ENCODE data around the gene FBXL17.
"Not testable (repeated sequence)": the region's sequence is repeated elsewhere in the genome, so short reads cannot be mapped to it uniquely, and the experiment has no call there.

FBXL17 gene

DNA sequence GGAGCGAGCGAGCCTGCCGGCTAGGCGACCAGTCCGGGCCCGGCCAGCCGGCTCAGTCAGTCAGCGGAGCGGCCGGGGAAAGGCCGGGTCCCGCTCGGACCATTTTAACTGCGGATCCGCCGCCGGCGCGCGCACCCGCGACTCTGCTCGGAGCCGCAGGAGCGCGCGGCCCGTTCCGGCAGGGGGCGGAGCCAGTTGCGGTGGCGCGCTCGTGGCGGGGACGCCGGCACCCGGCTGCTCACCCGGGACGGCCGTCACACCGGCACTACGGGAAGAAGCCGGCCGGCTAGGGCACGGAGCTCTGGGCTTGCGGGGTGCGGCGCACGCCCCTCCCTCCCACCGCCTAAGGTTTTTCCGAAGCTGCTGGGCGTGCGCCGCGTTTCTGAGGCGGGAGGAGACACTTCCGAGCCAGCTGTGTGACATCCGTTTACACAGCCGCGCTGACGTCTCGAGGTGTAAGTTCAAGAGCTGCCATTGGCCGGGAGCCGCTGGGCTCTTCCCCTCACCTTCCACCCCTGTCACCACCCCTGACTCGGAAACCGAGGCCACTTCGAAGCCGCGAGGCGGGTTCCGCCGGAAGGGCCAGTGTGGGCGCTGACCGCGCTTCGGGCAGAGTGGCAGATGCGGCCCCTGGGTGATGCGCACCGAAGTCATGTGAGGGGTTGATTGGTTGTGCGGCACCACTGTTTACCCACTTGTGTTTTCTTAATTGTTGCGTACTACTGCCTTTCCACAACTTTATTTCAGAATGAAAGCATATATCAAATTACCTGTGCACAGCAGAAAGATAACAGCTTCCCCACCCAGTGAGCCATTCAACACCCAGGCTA lies at the start of gene FBXL17:
TSS of gene FBXL17 (minus strand) at position 145 of the 830 bp plus-strand sequence.
- in situ Hi-C loops (cut with HindIII; ENCODE audit: low sequenced_read_pairs), result no loop called here

DNA sequence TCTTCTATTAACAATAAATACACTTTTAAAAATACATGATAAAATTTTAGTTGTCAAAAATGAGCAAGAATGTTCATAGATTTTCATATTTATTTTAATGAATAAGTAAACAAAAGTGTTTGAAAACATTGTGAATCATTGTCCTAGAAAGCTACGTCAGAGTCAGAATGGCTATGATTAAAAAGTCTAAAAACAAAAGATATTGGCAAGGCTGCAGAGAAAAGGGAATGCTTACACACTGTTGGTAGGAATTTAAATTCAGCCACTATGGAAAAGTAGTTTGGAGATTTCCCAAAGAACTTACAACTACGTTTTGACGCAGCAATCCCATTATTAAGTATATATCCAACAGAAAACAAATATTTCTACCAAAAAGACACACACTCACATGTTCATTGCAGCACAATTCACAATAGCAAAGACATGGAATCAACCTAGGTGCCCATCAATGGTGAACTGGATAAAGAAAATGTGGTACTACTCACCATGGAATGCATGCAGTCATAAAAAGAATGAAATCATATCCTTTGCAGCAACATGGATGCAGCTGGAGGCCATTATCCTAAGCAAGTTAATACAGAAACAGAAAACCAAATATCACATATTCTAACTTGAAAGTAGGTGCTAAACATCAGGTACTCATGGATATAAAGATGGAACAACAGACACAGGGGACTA lies 49.2 kb upstream of the FBXL17 start:
- in situ Hi-C loops (cut with HindIII; ENCODE audit: low sequenced_read_pairs), result no loop called here

DNA sequence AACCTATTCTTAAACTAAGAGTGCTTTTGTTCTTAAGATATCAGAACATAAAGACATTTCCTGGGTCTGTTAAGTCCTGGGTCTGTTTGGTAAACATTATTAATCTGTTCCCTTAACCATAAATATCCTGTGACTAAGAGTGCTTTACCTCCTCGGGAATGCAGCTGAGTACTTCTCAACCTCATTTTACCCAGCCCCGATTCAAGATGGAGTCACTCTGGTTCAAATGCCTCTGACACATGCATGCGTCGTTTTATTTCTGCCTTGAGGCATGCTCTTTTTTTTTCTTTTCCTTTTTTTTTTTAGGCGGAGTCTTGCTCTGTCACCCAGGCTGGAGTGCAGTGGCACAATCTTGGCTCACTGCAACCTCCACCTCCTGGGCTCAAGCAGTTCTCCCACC lies 39.8 kb upstream of the FBXL17 start:
- in situ Hi-C loops (cut with HindIII; ENCODE audit: low sequenced_read_pairs), result no loop called here

DNA sequence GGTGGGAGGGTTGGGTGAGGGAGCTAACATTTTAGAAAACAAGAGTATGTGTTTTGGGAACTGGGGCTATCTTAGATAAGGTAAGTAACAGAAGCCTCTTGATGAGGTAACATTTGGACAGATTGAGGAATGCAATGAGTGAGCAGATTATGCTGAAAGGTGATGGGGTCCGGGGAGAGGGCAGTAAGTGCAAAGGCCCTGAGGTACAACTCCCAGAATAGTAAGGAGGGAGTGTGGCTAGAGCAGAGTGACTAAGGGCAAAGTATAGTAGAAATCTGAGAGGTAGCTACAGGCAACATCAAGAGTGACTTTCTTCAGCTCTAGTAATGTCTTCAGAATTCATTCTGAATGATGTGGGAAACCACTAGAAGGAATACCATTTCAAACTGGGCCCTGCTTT lies 38.9 kb upstream of the FBXL17 start:
- in situ Hi-C loops (cut with HindIII; ENCODE audit: low sequenced_read_pairs), result no loop called here

DNA sequence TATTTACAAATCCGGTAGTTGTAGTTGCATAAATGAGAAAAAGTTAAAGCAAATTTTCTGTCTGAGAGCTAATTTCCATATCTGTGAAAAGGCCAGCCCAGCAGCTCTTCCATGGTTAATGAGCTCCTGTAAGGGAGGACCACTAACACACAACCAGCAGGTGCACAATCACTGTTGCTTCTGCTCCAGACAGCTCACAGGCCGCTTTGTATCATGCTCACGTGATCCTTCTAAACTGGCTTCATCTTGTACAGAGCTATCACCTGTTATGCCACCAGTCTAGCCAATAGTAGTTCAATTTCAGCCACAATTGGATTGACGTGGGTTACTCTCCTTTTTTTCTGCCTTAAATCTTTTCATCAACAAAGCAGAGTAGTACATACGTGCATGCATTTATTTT lies 38.3 kb upstream of the FBXL17 start:
- in situ Hi-C loops (cut with HindIII; ENCODE audit: low sequenced_read_pairs), result no loop called here

DNA sequence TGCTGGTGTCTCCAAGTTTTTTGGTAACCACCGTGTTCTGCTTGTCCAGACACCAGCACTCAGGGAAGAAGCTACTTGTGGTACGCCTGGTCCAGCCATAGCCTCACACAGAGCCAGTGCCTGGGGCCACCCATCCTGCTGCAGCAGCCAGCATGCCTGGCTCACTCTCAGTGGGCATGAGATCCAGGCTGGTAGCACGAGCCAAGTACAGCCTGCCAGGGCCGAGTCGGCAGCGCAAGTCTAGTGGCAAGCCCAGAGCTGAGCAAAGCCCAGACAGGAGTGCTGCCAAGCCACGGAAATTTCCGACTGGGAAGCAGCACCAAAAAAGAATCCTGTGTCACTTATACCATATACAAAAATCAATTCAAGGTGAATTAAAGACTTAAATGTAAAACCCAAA lies 36.3 kb upstream of the FBXL17 start:
- in situ Hi-C loops (cut with HindIII; ENCODE audit: low sequenced_read_pairs), result no loop called here

DNA sequence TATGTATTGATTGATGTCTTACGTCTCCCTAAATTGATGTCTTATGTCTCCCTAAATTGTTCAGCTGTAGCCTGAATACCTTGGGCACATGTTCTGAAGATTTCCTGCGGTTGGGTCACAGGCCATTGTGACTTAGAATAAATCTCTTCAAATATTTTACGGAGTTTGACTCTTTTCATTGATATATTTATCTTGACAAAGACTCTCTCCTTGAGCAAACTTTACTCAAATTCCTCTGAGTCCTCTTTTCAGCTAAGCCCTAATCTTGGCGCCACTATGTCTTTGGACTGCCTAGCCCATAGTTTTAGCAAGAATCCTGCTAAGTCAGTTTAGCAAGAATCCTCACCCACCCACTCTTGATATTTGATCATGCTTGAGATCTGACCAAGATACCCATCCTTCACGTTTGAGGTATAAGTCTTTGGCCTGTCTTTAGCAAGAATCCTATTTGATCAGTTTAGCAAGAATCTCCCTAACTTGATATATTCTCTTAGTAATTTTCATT lies 35.3 kb upstream of the FBXL17 start:
- in situ Hi-C loops (cut with HindIII; ENCODE audit: low sequenced_read_pairs), result no loop called here

DNA sequence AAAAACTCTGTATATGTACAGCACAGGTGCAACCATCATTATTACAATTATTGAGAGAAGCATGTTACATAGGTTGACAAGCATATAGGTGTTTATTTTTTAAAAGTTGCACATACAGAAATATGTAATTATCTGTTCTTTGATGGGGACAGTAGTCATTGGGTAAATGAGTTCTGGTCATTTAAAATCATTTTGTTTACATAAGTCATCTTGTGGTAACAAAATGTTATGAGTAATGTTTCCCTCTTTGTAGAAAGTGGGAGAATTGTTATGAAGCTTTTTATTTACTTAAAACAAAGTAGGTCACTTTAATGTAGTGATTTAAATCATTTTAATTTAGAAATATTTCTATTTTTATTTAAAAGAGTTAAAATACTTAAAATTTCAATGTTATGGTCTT lies 33.8 kb upstream of the FBXL17 start:
- in situ Hi-C loops (cut with HindIII; ENCODE audit: low sequenced_read_pairs), result no loop called here

DNA sequence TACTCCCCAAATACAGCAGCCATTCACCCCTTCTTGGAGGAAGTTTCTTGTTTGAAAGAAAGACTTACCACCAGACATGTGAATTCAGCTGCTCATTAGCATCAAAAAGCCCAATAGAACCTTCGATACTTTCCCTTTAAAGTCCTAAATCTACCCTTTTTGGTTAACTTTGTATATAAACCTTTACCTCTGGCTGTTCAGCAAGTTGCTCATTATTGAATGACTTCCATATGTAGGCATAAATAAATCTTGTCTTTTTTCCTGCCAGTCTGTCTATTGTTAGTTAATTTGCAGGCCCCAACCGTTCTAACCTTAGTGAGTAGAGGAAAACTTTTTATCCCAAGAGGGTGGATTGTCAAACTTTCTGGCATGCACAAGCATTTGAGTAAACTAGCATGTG lies 27.9 kb upstream of the FBXL17 start:
- in situ Hi-C loops (cut with HindIII; ENCODE audit: low sequenced_read_pairs), result no loop called here

DNA sequence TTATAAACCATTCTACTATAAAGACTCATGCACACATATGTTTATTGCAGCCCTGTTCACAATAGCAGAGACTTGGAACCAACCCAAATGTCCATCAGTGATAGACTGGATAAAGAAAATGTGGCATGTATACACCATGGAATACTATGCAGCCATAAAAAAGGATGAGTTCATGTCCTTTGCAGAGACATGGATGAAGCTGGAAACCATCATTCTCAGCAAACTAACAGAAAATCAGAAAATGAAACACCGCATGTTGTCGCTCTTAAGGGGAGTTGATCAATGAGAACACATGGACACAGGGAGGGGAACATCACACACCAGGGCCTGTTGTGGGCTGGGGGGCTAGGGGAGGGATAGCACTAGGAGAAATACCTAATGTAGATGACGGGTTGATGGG lies 23.3 kb upstream of the FBXL17 start:
- in situ Hi-C loops (cut with HindIII; ENCODE audit: low sequenced_read_pairs), result not testable (repeated sequence)

DNA sequence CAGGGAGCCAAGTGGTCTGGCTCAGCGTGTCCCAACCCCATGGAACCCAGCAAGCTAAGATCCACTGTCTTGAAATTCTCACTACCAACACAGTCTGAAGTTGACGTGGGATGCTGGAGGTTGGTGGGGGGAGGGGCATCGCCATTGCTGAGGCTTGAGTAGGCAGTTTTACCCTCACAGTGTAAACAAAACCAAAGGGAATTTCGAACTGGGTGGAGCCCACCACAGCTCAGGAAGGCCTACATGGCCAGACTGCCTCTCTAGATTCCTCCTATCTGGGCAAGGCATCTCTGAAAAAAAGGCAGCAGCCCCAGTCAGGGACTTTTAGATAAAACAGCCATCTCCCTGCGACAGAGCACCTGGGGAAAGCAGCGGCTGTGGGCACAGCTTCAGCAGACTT lies 17.1 kb upstream of the FBXL17 start:
- in situ Hi-C loops (cut with HindIII; ENCODE audit: low sequenced_read_pairs), result no loop called here

DNA sequence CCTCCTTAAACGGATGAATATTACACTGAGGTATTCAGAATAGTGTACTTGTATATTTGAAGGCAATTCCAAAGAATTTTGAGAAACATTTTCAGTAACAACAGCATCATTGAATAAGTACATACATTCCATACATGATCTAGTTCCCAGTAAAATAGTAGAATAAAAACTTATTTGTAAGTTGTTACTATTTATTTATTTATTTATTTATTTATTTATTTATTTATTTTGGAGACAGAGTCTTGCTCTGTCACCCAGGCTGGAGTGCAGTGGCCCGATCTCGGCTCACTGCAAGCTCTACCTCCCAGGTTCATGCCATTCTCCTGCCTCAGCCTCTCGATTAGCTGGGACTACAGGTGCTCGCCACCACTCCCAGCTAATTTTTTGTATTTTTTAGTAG lies 14.9 kb upstream of the FBXL17 start:
- in situ Hi-C loops (cut with HindIII; ENCODE audit: low sequenced_read_pairs), result not testable (repeated sequence)

DNA sequence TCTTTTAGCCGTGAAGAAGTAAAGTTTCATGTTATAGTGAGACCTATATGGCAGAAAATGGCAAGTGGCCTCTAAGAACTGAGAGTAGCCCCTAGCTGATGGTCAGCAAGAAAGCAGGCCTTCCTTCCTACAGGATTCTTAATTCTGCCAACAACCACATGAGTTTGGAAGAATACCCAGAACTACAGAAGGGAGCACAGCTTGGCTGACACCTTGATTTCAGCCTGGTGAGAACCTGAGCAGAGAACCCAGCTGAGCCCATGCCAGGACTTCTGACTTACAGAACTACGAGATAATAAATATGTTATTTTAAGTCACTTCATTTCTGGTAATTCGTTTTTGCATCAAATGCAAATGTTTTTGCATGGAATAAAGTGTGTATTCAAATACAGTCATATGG lies 5.9 kb upstream of the FBXL17 start:
- in situ Hi-C loops (cut with HindIII; ENCODE audit: low sequenced_read_pairs), result no loop called here

DNA sequence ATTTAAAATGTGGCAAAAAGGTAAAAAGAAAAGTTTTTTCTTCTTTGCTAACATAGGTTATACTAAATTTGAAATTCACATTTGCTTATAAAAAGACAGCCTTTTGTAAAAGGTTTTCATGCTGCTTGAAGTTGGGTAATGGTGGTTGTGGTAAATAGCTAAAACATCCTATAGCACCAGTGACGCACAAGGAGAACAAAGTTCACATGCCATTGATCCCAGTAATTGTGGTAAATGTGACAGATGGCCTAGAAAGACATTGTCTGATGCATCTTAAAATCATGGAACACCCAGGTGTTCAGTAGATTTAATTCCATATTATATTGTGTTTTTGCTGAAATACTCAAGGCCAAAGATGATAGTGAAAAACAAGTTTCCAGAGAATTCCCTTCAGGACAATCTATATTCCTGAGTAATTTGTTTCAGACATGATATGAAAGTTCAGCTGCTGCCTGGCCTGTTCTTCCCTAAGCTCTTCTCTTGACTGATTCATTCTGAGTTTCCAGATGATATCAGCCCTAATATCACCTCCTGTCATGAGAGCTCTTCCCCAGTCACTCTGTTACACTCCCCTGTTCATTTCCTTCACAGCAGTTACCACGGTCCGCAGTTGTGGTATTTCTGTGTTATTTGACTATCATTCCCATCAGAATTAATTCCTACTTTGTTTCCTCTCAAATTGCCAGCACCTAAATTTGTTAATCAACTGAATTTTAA lies 4.6 kb upstream of the FBXL17 start:
- in situ Hi-C loops (cut with HindIII; ENCODE audit: low sequenced_read_pairs), result no loop called here

DNA sequence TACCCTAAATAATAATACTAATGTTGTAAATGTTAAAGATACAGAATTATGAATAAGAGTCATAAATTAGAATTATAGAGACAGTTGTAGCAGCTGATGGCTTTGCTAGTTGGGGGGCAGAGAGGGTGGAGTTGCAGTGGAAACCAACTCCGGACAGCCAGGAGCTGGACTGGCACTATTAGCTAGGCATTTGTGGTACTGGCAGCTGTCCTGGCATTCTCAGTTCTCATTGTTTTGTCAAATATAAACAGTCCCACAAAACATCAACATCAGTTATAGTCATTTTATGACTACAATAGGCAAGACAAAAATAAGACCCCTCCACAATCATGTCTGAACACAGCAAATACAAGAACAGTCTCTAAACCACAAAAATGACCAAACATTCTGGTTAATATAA lies 2.8 kb upstream of the FBXL17 start:
- in situ Hi-C loops (cut with HindIII; ENCODE audit: low sequenced_read_pairs), result no loop called here

DNA sequence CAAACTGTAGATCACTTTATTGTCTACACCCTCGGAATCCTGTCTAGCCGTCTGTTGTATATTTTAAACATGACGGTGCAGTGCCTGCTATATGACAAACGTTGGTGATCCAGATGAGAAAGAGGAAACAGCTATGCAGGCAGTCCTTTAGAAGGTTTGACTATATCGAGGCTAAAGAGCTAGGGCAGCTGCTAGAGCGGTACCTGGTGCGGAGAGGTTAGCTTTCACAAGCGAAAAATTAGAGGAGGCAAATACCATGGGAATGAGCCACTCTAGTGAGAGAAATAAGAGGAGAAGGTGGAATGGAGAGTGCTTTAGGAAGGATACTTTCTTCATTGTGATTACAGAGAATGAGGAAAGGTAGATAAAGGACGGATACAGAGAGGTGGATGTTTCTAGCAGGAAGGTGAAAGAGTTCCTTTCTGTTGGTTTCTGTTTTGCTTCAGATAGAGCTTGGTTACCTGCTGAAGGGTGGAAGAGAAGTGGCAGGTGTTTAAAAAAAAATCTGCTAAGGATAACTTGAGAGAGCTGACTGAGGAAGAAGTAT lies 959 bp upstream of the FBXL17 start:
- in situ Hi-C loops (cut with HindIII; ENCODE audit: low sequenced_read_pairs), result no loop called here

DNA sequence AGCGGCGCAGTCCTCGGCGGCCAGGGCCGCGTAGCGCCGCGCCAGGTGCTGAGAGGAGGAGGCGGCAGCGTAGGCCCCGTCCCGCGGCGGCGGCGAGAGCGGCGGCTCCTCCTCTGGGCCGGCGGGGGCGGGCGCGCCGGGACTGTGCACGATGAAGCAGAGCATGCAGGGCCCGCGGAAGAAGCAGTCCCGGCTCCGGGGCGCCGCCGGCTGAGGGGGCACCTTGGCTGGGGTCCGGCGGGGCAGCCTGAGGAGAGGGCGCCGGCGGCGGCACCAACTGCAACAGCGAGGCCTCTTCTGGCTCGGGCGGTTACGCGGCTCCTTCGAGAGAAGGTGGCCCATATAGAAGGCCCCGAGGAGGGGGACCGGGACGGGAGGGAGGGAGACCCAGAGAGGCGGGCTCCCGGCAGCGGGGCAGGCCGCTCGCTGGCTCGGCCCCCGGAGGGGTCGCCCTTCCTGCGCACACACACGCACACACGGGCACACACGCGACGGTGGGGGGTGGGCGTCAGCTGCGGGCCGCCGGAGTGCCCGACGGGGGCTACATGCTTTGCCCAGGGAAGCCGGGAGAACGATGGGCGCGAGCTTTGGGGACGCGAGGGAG lies 446 bp downstream of the FBXL17 start:
- in situ Hi-C loops (cut with HindIII; ENCODE audit: low sequenced_read_pairs), result no loop called here

DNA sequence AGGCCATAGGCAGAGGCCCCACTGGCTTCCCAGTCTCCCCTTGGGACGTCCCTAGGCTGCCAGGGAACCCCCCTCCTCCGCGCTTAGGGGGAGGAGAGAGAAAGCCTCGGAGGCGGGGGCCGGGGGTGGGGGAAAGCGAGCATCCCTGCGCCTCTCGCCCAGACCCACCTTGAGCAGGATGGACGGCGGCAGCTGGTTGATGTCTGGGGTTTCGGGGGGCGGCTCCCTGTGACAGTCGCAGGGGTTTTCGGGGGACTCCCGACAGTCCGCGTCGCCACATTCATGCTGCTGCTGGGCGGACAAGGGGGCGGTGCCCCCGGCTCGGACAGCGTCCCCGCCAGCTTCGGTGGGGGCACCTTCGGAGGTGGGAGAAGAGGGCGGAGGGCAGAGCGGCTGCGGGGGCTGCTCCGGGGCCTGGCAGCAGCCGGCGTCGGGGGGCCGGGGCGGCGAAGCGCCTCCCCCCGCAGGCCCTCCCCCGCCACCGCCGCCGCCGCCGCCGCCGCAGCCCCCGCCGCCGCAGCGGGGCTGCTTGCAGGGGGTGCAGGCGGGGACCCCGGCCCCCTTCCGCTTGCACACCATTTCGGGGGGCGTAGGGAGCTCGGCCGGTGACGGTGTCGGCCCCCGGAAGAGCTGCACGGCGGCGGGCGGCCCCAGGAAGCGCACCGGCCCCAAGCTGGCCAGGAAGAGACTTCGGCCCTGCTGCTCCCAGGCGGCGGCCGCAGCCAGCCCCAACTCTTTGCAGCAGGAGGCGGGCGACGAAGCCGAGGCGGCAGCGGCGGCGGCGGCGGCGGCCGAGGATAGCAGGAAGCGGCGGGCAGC lies 1.2 kb downstream of the FBXL17 start:
- in situ Hi-C loops (cut with HindIII; ENCODE audit: low sequenced_read_pairs), result no loop called here

DNA sequence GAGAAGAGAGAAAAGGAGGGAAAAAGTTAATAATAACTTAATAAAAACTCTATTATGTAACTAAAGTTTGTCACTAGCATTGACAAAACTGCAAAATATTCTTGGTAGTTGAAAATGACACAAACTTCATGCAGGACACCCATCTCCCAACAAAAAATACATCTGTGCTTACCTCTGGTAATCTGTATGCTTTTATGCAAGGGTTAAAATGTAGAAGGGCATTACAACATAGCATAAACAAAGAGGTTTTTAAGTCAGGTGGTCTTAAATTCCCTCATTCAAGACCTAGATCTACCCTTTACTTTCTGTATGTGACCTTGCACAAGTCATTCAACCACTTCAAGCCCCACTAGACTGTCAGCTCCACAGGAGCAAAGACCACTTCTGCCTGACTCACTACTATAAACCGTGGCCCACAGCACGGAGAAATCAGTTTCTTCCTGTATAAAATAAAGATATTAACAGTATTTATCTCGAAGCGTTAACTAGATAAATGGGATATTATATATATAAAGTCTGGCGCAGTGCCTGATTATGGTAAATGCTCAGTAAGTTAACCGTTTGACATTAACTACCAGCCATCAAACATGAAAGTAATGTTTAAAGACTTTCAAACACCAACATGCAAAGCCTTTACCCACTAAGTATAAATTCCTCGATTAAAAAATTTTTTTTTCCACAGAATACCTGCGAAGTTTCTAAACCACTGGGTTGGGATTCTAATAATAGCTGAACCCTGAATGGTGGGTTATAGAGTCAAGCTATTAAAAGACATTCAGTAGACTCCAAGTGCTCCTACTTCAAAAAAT lies 2.0 kb downstream of the FBXL17 start:
- in situ Hi-C loops (cut with HindIII; ENCODE audit: low sequenced_read_pairs), result no loop called here

All from endothelial cell of hepatic sinusoid (primary cell).